CD14-positive monocyte (primary cell): Measurements from ENCODE around the gene PARP3. TPM values are rescaled to one million over a fixed set of nuclear protein-coding genes. Genes with fewer than 3 reads are reported as not detected.
A peak's percentile ranks its signal among the peaks of the same experiment; 100 is the strongest.

ENCODE experiments used
- DNase-seq, 3 donors: peaks; one replicate each; pipeline ENCODE4 v3.0.0-alpha.2; 2011 to 2022
- H2AFZ ChIP-seq: 2 replicates; pipeline ENCODE4 v1.6.0; 2012; ENCODE audit warnings: mild to moderate bottlenecking, low read depth, low read length, inconsistent platforms; ENCODE audit not compliant: insufficient read depth, poor library complexity, severe bottlenecking
- H3K27ac ChIP-seq, 2 donors: 1 replicate in 1 of 2; 2 replicates in 1 of 2; pipeline ENCODE4 v1.5.1; 2012 to 2013; ENCODE audit warnings: low read length in 2 of 2, control low read depth in 1 of 2, inconsistent platforms in 1 of 2, low read depth in 1 of 2, mild to moderate bottlenecking in 1 of 2
- H3K27me3 ChIP-seq, 2 donors: one replicate each; pipeline versions ENCODE4 v1.6.0 to v1.6.1; 2011 to 2013; ENCODE audit warnings: low read length in 2 of 2; ENCODE audit not compliant: control insufficient read depth in 2 of 2, insufficient read depth in 2 of 2
- H3K36me3 ChIP-seq, 2 donors: replicated peaks in 1 of 2; 1 replicate in 1 of 2; 2 replicates in 1 of 2; pipeline versions ENCODE4 v1.5.1 to v1.6.1; 2012 to 2013; ENCODE audit warnings: low read length in 2 of 2, control low read depth in 1 of 2, inconsistent platforms in 1 of 2, mild to moderate bottlenecking in 1 of 2; ENCODE audit not compliant: insufficient read depth in 2 of 2, control insufficient read depth in 1 of 2
- H3K4me1 ChIP-seq, 2 donors: 1 replicate in 1 of 2; 2 replicates in 1 of 2; pipeline versions ENCODE4 v1.5.1 to v1.6.1; 2012 to 2013; ENCODE audit warnings: low read length in 2 of 2, control low read depth in 1 of 2, inconsistent platforms in 1 of 2, mild to moderate bottlenecking in 1 of 2, moderate library complexity in 1 of 2; ENCODE audit not compliant: insufficient read depth in 2 of 2, control insufficient read depth in 1 of 2
- H3K4me2 ChIP-seq: replicated peaks from 2 replicates; pipeline ENCODE3; 2012; ENCODE audit warnings: low read length, moderate library complexity, mild to moderate bottlenecking; ENCODE audit not compliant: poor library complexity, severe bottlenecking; ENCODE audit errors: extremely low read depth
- H3K4me3 ChIP-seq, 3 experiments: fragments of 200-600 bp in 1 of 3; sonication (generic) in 1 of 3; replicated peaks in 1 of 3; 1 replicate in 2 of 3; 2 replicates in 1 of 3; pipeline ENCODE4 v1.5.1; 2011 to 2013; ENCODE audit warnings: low read length in 3 of 3, mild to moderate bottlenecking in 3 of 3, control low read depth in 2 of 3, low read depth in 2 of 3, inconsistent platforms in 1 of 3, moderate library complexity in 1 of 3
- H3K79me2 ChIP-seq: 2 replicates; pipeline ENCODE4 v1.6.0; 2012; ENCODE audit warnings: mild to moderate bottlenecking, control low read depth, inconsistent platforms, low read length, moderate library complexity; ENCODE audit not compliant: insufficient read depth
- H3K9ac ChIP-seq: 2 replicates; pipeline ENCODE4 v1.6.0; 2017; ENCODE audit warnings: low read length, mild to moderate bottlenecking; ENCODE audit not compliant: insufficient read depth, poor library complexity, severe bottlenecking
- H3K9me3 ChIP-seq, 2 donors: replicated peaks in 1 of 2; 1 replicate in 1 of 2; 2 replicates in 1 of 2; pipeline versions ENCODE4 v1.5.1 to v1.6.1; 2012 to 2013; ENCODE audit warnings: low read length in 2 of 2, control low read depth in 1 of 2; ENCODE audit not compliant: control insufficient read depth in 1 of 2, insufficient read depth in 1 of 2
- H4K20me1 ChIP-seq: 2 replicates; pipeline ENCODE4 v1.6.0; 2012; ENCODE audit warnings: mild to moderate bottlenecking, low read length, control low read depth, moderate library complexity; ENCODE audit not compliant: insufficient read depth
- H3K27ac Mint-ChIP-seq, 7 donors: one replicate each; pipeline ENCODE4 v1.8.0; 2020; ENCODE audit warnings: mild to moderate bottlenecking in 7 of 7, mixed read lengths in 7 of 7, moderate library complexity in 6 of 7, inconsistent platforms in 2 of 7
- H3K27me3 Mint-ChIP-seq, 3 donors: one replicate each; pipeline ENCODE4 v1.8.0; 2021 to 2022; ENCODE audit warnings: low read depth in 3 of 3, mild to moderate bottlenecking in 3 of 3, mixed read lengths in 3 of 3, moderate library complexity in 3 of 3, inconsistent platforms in 1 of 3
- H3K36me3 Mint-ChIP-seq, 2 donors: one replicate each; pipeline ENCODE4 v1.8.0; 2020; ENCODE audit warnings: mixed read lengths in 2 of 2, inconsistent platforms in 1 of 2, mild to moderate bottlenecking in 1 of 2
- H3K4me1 Mint-ChIP-seq: one replicate; pipeline ENCODE4 v1.8.0; 2020; ENCODE audit warnings: mild to moderate bottlenecking, mixed read lengths
- H3K4me3 Mint-ChIP-seq, 2 donors: one replicate each; pipeline ENCODE4 v1.8.0; 2020; ENCODE audit warnings: mild to moderate bottlenecking in 2 of 2, mixed read lengths in 2 of 2, moderate library complexity in 1 of 2
- H3K9me3 Mint-ChIP-seq, 7 donors: one replicate each; pipeline ENCODE4 v1.8.0; 2020 to 2022; ENCODE audit warnings: mixed read lengths in 7 of 7, mild to moderate bottlenecking in 6 of 7, moderate library complexity in 6 of 7, inconsistent platforms in 2 of 7
- CTCF ChIP-seq: fragments of 200-600 bp; IDR thresholded peaks from one replicate; pipeline ENCODE4 v1.8.0; 2022; ENCODE audit warnings: antibody characterized with exemption, mild to moderate bottlenecking
- WGBS: methylation state at CpG from one replicate; pipeline ENCODE4 v1.1.5; 2013; ENCODE audit warnings: missing lambda C conversion rate; ENCODE audit not compliant: insufficient coverage; 5-methylcytosine and 5-hydroxymethylcytosine counted together
- intact Hi-C, 2 donors: fragments of 100-400 bp; cut with micrococcal nuclease; formaldehyde crosslinking; loops; one replicate each; pipeline versions ENCODE4 v1.15.0 to v1.15.1; 2023
- polyA plus RNA-seq, 3 donors: library from polyadenylated mRNA; depleted of rRNA in 1 of 3; unstranded in 2 of 3; stranded (reverse) in 1 of 3; fragments of 300-500 nt in 2 of 3; fragments of >200 nt in 1 of 3; fragmentation: Illumina TruSeq in 2 of 3; gene quantifications; 1 replicate in 2 of 3; 2 replicates in 1 of 3; pipeline ENCODE4 v1.2.3, GENCODE V29; 2012 to 2021

Gene PARP3
- polyA plus RNA-seq, 3 donors: 1.2 to 6.9 (median 1.7) TPM

DNA sequence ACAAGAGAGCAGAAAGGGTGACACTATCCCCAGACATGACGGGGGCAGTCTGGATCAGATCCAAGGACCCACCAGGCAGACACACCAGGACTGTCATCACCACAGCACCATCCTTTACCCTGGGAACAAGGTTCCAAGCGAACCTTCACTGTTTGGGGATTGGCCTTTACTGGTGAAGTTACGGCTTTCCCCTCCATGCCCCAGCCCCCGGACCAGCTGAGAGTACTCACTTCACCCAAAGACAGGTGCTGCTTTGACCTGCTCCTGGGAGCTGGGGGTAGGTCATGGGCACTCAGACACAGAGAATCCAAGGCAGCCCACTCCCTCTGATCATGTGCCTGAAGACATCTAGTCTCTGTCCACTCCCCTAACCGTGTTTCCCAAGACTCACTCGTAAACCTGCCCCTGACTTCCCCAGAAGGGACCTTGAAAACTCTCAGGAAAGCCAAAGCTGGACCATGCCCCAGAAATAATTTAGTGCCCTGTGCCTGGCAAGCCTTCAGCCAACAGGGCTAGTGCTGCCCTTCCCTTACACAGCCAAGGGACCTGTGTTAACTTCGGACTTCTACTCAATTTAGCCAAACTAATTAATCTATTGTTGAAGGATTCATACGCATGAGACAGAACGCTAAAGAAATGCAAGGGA lies 3.3 kb upstream of the PARP3 start:
- DNase-seq: no peak
- Mint-ChIP-seq H3K27me3 (no peaks in the 10 kb centered on the region), H3K36me3 (peaks cover 48 to 52% of the 10 kb centered on the region in 2 donors), H3K9me3 (peaks cover 0 to 2% (median 0%) of the 10 kb centered on the region in 7 donors), H3K27ac (no peak overlapping the region), H3K4me3 (peak overlapping the region in 1 of 2 donors; percentile 9), H3K4me1 (peaks cover 28% of the 10 kb centered on the region)
- Histone ChIP-seq H3K9me3 (no peaks in the 10 kb centered on the region), H3K4me3 (no peak overlapping the region), H3K36me3 (peaks cover 38 to 55% of the 10 kb centered on the region in 2 donors), H3K79me2 (peaks cover 19% of the 10 kb centered on the region), H3K4me2 (no peak overlapping the region), H2AFZ (no peak overlapping the region), H3K27me3 (no peaks in the 10 kb centered on the region), H3K27ac (no peak overlapping the region), H3K4me1 (peaks cover 22 to 27% of the 10 kb centered on the region in 2 donors), H3K9ac (no peak overlapping the region), H4K20me1 (no peaks in the 10 kb centered on the region)
- WGBS: 91% methylated on average over 3 of the region's 9 CpGs
- TF ChIP-seq CTCF: no peak
- intact Hi-C loops: loop anchor here in 1 of 2 donors (5.0 kb wide), 1 partner anchor 183 kb away; no protein-coding TSS in a partner anchor

GRCh38 chr3:51940648-51941462 lies 1.3 kb upstream of the PARP3 start:
- H3K27ac ChIP-seq: peak overlapping the region in 1 of 2 donors; percentile 60
- WGBS: 15% methylated on average over 10 of the region's 13 CpGs
- no peak for DNase-seq

More at GRCh38 chr3:51940648-51941462, 1.3 kb upstream of the PARP3 start:
- Histone ChIP-seq H3K36me3 (peaks cover 24 to 36% of the 10 kb centered on the region in 2 donors), H3K27me3 (no peaks in the 10 kb centered on the region), H3K79me2 (peaks cover 19% of the 10 kb centered on the region), H3K9me3 (no peaks in the 10 kb centered on the region), H3K4me1 (peaks cover 22 to 27% of the 10 kb centered on the region in 2 donors), H2AFZ (peak overlapping the region; percentile 95), H3K4me3 (peak overlapping the region; percentile 54 to 90 (median 61)), H3K9ac (peak overlapping the region; percentile 73), H4K20me1 (no peaks in the 10 kb centered on the region), H3K4me2 (peak overlapping the region; percentile 96)
- Mint-ChIP-seq H3K4me1 (peaks cover 28% of the 10 kb centered on the region), H3K9me3 (peaks cover 0 to 2% (median 0%) of the 10 kb centered on the region in 7 donors), H3K36me3 (peaks cover 28 to 34% of the 10 kb centered on the region in 2 donors), H3K27me3 (no peaks in the 10 kb centered on the region), H3K27ac (peak overlapping the region in 2 of 7 donors; percentile 14 to 69), H3K4me3 (peak overlapping the region; percentile 86 to 90)
- TF ChIP-seq CTCF: no peak
- intact Hi-C loops: loop anchor here (5.0 kb wide), 3 partner anchors 116 to 201 kb away; partner anchors contain the start of gene DUSP7 (in 1 of the 2)
